ENCODE measurements around the gene OR51B4.

- TF ChIP-seq CTCF (IDR thresholded peaks at IDR 0.05; ENCODE audit: insufficient read depth, low read length, poor library complexity, severe bottlenecking) (peak; percentile 36), EZH2phosphoT487 (conservative IDR thresholded peaks at IDR 0.05; ENCODE audit: low read length) (no peak)
Observed at GRCh38 chr11:5291207-5291838, 10.4 kb downstream of the OR51B4 start.
